HG03025 (cell line): ENCODE data around the gene STK24.

Experiments used
- ATAC-seq: cut with Tn5 transposase; IDR thresholded peaks from one replicate; pipeline ENCODE4 v1.9.1; 2021; ENCODE audit warnings: mild to moderate bottlenecking, moderate library complexity; ENCODE audit not compliant: unreplicated experiment, low FRiP score

Gene STK24

DNA sequence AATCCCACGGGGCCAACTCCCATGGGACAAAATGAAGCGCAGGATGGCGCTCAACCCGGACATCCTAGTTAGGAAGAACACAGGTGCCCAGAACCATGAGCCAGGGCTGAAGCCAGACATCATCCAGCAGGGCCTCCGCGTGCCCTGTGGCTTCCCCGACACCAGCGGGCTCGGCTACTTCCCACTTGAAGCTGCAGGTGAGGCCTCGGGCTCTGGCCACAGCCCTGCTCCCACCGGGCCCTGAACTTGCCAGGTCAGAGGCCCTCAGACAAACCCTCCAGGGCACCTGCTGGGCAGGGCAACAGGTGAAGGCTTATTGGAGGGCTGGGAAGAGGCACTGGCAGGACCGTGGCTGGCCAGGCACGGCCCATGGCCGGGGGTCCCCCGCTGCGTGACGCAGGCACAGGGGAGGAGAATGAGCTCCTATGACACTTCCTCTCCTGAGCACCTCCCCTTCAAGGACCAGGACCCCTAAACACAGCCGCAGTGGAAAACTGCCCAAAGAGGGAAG, 117.7 kb downstream of the STK24 start:
- no peak for ATAC-seq

DNA sequence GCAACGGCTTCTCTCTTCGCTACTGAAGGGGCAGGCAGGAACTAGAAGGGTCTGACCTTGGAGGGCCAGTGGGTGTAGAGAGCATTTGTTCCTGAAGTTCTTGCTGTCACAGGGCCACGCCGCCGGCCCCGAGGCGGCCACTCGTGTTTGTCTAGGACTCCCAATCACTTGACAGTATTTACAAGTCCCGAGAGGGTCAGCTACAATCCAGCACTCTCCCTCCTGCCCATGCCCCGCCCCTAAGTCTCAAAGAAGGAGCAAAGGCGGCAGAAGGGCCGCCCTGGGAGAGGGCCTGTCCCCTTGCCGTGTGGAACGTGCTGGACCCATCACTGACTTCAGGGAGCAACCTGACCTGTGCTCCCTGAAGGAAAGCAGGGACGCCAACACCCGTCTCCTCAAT, 118.5 kb downstream of the STK24 start:
- no peak for ATAC-seq

DNA sequence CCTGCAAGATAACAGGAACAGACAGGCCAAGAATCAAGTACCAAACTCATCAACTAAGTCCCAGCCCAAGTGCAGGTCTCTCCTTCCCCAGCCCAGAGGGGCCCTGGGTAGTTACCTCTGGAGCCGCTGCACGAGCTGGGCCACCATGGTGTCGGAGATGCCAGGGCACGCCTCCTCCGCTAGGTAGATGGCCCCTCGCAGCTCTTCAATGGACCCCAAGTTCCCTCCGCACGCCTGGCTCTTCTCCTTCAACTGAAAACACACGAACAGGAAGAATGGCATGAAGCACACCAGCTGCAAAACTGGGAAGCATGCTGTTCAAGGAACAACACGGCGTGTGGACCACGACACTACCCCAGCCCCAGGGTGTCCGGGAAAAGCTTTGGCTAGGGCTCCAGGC, 119.9 kb downstream of the STK24 start:
- no peak for ATAC-seq

DNA sequence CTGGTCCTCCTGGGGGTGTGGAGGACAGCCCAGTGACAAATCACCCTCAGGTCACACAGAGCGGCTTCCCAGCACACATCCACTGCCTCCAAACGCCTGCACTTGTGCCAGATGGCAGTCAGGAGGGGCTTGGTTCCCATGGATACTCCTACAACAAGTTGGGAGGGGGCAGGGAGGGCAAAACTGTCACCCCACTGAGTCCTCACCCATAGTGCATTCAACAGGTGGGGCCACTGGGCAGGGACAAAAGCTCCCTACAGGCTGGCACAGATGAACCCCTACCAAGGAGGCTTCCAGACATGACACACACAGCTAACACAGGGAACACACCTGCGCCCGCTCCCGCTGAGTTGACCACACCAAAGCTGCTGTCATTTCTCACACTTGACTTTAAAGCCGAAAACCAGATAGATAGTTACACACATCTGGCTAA, 120.5 kb downstream of the STK24 start:
- no peak for ATAC-seq

DNA sequence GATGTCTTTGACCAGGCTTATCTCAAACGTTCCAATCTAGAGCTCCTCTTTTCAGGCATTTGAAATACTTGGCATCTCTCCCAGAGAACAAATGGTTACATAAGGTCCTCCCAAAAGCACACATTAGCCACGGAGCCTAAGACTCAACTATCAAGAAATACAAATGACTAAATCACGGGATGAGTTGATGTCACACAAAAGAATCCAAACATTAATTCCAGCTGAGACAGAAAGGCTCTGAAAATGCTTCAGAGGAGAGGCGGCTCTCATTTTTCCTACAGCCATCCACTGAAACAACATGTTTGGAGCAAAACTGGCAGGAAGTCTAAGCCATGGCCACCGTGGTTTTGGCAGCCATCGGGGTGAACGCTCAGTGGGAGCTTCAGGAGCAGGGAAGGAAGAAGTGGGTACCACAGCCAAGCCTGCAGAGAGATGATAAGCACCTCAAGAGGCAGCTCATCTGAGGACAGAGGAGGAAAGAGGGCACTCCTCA, 122.5 kb downstream of the STK24 start:
- ATAC-seq = no peak

DNA sequence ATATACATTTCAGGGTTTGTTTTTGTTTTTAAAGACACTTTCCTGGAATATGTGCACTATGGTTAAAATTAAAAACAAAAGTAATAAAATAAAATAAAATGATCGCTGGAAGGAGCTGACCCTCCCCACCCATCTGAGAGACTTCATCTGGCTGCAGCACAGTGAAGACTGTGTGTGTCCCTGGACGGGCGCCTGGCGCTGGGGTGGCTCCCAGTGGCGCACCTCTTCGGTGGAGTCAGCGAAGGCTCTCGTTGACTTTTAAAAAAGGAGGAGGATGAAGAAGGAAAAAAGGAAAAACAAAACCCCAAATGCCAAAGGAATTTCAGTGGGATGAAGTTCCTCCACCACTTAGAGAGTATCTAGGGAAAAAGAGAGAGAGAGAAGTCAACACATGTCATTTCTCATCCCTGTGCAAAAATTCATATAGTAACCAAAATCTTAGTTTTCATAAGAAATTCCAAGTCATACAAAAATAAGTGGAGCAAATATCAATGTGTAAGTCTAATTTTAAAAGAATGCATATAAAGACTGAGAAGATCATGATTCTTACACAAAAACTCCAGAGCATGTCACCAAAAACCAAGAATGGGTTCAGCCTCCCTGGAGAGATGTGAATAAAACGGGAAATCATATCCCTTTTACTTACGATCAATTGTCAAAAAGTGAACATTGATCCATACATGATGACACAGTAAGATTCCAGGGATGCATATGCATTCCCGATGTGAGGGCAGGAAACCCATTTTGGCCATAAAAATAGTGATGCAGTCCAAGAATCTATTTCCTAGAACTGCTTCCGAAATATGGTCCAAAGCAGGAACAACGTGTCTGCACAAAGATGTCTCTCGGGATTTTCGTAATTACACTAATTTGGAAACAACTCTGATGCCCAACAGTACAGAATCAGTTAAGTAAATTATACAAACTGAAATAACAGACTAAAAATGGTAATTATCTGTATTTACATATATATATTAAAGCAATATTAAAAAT, 123.8 kb downstream of the STK24 start:
- ATAC-seq = no peak

DNA sequence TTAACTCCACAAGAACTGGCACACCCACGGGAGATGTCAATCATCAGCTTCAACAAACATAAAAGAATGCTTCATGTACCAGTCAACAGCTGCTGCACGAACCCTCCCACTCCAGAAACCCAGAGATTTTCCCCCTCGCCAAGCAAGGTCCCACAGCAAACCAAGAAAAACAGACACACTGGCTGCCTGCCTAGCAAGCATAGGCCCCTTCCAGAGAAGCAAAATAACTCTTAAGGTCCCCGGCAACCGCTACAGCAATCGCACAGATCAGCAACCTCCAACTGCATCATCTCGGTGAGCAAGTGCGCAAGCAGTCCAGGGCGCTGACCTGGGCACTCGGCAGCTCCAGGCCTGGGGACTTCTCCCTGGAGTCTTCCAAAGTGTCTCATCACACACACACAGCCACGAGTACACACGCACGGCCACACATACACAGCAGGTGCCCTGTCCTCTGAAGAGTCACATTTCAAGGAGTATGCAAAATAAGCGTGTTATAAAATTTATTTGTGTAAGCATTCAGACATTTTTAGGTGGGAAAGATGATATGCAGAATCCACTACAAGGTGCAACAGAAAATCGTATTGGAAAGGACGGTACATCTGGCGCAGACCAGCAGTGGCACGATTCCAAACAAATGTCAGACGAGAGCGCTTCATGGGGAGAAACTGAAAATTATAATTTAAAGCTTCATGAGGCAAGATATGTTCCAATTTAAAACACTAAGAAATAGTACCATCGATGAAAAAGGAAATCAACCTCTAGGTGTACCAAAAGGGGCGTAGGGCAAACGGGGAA, 125.0 kb downstream of the STK24 start:
- no peak for ATAC-seq

DNA sequence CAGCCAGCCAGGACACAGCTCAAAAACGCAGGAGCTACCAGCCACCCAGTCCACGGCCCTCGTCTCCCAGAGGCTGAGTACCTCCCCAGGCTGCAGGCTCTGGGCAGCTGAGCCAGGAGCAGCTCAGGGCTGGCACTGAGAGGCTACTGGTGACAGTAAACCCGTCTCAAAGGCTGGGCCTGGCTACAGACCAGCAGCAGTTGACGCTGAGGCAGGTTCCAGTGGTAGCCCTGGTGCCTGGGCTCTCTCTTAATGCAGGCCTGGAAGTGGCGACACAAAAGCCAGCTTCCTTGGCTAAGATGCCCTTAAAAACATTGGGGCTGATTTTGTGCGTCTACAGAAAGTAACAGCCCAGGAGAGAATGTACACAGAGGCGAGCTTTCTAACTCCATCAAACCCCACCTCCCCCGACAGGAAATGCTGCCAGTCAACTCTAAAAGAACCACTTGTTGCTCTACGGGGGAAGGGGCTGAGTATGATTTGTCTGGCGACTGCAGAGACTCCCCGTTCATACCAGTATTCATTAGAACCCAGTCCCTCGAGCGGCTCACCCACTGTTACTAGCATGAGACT, 126.3 kb downstream of the STK24 start:
- no peak for ATAC-seq

DNA sequence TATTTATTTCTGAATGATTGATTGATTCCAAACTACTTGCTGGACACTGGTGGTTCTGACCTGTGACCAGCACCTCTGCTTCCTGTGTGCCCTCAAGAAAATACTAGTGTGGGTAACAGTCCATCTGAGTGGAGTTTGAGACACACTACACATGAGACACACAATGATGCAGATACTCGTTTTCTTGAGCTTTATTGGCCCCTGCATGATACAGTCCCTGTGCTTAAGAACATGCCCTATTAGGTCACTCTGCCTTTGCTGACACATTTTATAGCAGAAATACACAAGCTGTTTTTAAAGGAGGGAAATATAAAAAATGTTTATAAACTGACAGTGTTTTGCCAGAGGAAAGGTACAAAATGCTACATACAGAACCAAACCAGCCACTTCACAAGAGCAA, 126.9 kb downstream of the STK24 start:
- ATAC-seq = no peak

DNA sequence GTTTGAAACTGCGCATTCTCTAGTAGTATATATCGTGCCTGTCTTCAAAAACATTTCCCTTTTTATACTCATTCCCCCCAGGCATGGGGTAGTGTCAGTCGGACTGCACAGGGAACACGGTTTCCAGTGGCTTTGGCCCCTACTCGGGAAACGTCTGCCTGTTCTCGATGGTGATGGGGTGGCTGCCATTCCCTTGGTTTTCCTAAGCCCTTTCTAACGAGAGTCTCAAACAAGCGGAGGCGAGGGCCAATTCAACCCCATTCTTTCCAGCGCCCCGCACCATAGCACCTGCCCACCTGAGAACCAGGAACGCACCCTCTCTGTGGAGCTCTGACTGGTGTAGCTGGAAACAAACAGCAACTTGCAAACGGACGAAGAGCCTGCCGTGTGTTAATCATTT, 127.6 kb downstream of the STK24 start:
- no peak for ATAC-seq

DNA sequence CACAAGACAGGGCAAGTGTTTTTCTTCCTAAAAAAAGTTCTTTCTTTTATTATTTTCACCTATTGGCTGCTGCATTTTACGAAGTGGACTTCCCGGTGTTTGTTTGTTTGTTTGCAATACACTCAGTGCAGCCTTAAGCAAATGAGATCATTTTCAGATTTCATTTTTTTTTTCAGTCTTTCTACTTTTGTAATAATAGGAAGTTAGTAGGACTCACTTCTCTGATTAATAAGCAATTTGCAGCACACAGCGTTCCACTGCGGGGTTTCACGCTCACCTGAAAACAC, 128.3 kb downstream of the STK24 start:
- no peak for ATAC-seq

DNA sequence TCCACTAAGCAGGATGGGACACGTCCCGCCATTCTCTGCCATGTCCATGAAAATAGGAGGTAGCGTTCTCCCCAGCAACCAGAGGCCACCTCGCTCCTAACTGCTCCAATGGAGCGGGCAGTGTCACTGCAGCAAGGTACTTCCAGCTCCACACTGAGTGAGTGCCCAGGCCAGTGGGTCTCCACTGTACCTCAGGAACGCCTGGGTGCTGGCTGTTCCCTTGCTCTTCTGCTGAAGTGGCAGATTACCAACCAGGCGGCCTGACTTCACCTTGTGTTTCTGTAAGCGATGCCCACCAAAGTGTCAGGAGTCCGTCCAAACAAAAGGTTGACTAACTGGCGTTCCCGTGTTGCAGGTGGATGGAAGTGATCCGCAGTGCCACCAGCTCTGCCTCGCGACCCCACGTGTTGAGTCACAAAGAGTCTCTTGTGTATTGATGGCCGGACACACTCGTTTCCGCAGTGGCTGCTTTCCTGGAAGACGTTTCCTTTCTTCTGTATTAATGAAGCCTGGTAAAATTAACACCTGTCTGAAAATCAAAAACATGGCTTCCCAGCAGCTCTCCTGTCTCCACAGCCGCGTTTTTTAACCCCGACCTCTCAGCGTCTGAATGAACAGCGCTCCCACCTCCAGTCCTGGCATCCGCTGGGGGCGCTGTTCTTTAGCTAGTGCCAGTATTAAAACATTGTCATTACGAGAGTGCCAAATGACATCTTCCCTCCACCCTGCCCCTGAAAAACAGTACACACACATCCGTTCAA, 128.8 kb downstream of the STK24 start:
- ATAC-seq = no peak

DNA sequence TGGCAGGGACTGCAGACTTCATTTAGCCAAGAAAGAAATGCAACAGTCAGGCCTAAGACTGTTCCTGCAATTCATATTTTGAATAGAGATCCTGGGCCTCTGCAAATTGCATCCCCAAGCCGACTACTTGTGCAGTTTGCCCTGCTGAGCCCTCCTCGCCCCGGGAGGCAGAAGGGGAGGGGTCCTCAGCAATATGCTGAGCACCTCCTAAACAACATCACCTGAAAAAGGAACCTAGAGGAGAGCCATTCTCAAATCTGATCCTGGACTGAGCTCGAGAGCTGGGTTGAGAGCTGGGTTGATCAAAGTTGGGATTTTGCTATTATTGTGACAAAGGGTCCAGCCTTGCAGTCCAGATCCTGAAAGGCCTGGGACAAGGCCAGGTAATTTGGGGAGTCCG, 129.8 kb downstream of the STK24 start:
- no peak for ATAC-seq

DNA sequence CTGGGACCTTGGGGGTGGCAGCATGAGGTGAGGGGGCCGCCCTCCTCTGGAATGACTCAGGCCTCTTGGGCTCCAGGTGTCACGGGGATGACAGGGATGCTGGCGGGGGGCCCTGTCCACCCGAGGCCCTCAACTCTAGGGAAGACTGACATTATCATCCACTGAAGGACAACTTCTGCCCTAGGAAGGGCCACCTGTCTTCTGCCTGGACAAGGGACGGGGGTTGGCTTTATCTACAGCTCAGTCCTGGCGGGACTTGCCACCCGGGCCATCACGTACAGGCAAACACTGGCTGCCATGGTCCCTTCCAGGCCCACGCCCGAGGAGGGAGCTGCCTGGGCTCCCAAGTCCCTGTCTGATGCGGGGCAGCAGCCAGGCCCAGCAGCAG, 130.7 kb downstream of the STK24 start:
- no peak for ATAC-seq

DNA sequence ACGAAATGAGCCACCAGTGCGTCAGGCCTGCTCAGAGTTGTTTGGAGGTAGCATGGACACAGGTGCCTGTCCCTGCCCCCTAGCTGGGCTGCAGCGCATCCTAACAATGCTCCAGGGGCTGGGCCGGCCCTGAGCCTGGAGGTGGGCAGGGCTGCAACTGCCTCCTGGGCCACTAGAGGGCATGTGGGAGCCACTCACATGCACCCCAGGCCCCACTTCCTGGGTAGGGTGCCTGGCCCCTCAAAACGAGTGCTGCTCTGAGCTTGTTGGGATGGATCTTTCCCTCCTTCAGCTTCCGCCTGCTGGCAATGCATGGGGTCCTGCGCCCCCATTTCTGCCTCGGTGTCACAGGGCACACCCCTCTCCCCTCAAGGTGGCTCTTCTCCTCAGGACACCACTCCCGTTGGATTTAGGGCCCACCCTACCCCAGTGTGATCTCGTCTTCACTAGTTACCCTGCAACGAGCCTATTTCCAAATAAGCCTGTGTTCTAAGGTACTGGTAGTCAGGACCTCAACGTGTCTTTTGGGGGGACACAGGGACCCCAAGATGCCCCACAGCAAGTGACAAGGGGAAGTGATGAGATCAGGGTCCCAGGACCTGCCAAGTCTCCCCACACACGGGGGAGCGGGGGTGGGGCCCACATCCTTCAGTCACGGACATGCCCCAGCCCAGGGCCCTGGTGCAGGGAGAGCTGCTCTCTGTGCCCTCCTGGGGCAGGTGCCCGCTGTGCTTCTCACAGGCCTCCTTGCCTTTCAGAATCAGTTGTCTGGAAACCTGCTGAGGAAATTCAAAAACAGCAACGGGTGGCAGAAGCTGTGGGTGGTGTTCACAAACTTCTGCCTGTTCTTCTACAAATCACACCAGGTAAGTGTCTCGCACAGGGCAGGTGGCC, 131.3 kb downstream of the STK24 start:
- peak; percentile 76 for ATAC-seq

DNA sequence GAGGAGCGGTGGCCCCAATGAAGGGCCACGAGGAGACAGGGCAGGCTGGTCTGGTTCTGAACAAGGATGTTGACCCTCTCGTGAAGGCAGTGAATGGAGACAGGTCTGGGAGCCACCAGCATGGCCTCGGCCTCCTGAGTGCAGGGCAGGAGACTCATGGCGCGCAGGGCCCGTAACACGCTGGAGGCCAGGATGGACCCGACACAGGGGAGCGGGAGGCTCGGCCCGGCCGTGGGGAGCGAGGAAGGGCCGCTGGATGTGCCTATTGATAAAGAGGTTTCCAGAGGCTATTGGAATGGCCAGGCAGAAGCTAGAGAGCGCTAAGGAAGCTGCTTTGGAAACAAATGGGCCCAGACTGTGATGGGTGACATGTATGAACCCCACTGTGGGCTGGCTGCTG, 132.5 kb downstream of the STK24 start:
- no peak for ATAC-seq

DNA sequence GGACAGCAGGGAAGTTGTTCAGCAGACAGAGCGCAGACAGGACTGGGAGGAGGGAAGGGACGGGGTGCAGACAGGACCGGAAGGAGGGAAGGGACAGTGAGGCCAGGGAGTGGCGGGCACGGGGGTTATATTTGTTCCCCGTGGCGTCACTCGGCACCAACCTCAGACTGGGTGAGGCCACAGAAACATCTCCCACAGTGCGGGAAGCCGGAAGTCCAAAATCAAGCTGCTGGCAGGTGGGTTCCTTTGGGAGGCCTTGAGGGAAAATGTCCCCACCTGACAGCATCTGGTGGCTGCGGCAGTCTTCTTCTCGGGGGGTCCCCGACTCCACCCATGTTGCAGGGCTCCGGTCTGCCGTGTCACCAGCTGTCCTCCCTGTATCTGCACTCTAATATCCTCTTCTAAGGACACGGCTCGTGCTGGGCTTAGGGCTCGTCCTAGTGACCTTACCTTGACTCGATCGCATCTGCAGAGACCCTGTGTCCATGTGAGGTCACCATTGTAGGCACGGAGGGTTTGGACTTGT, 133.0 kb downstream of the STK24 start:
- ATAC-seq = no peak

DNA sequence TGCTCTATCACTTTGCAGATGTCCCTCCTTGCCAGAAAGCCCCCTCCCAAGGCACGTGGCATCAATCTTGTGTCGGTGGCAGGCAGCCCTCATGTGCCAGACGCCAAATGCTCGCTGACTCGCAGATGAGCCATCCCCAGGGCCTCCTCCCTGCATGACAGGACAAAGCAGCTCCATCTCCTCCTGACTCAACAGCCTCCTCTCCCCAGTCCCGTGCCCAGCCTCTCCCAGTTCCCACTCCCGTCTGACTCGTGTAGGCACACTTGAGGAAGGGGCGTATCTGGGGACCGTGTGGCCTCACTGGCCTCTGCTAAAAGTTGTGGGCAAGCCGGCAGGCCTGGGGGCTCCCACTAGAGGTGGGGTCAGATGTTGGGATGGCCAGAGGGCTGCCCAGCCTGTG, 133.6 kb downstream of the STK24 start:
- ATAC-seq = no peak
